Suppressor macrophage (primary cell): ENCODE results near the gene ASB18.
A peak's percentile ranks its signal among the peaks of the same experiment; 100 is the strongest.

Source experiments
- DNase-seq, 4 experiments: peaks; one replicate each; pipeline ENCODE4 v3.0.0-alpha.2; 2020 to 2022
- total RNA-seq, 17 experiments: gene quantifications; one replicate each; lab custom pipeline; 2026; ENCODE audit warnings: mixed read lengths in 6 of 17, inconsistent platforms in 3 of 17; lab: John Stamatoyannopoulos, UW

Gene ASB18
- 0 to 4.3 (median 0) reads per million in 17 experiments for total RNA-seq

GRCh38 chr2:236264256-236264655 is at the start of gene ASB18:
Gene ASB18, minus strand, starts transcription at chr2:236264406. Its CDS starts 61 bp downstream, at chr2:236264345.
- no peak for DNase-seq

- DNase-seq = no peak
Observed at GRCh38 chr2:236311286-236311685, 47.1 kb upstream of the ASB18 start.

GRCh38 chr2:236309669-236310029 is 45.4 kb upstream of the ASB18 start:
- peak in 3 of 4 experiments; percentile 15 to 22 (median 16) for DNase-seq

- DNase-seq = no peak
Observed at GRCh38 chr2:236308855-236309668, 44.9 kb upstream of the ASB18 start.

GRCh38 chr2:236307641-236308040 is 43.4 kb upstream of the ASB18 start:
- no peak for DNase-seq

GRCh38 chr2:236306825-236307540 is 42.8 kb upstream of the ASB18 start:
- no peak for DNase-seq

GRCh38 chr2:236305964-236306605 is 41.9 kb upstream of the ASB18 start:
- DNase-seq = no peak

GRCh38 chr2:236305531-236305930 is 41.3 kb upstream of the ASB18 start:
- DNase-seq = no peak

- DNase-seq = no peak
Observed at GRCh38 chr2:236303935-236304334, 39.7 kb upstream of the ASB18 start.

- no peak for DNase-seq
Observed at GRCh38 chr2:236302555-236302954, 38.3 kb upstream of the ASB18 start.

GRCh38 chr2:236298924-236299475 is 34.8 kb upstream of the ASB18 start:
- DNase-seq = no peak

GRCh38 chr2:236295481-236295880 is 31.3 kb upstream of the ASB18 start:
- no peak for DNase-seq

GRCh38 chr2:236294647-236295046 is 30.4 kb upstream of the ASB18 start:
- DNase-seq = no peak

- no peak for DNase-seq
Observed at GRCh38 chr2:236293241-236293810, 29.1 kb upstream of the ASB18 start.

GRCh38 chr2:236291911-236292310 is 27.7 kb upstream of the ASB18 start:
- no peak for DNase-seq

GRCh38 chr2:236291476-236291875 is 27.3 kb upstream of the ASB18 start:
- DNase-seq = no peak

- no peak for DNase-seq
Observed at GRCh38 chr2:236290742-236291425, 26.7 kb upstream of the ASB18 start.

GRCh38 chr2:236289766-236290462 is 25.7 kb upstream of the ASB18 start:
- DNase-seq = no peak

GRCh38 chr2:236288373-236288772 is 24.2 kb upstream of the ASB18 start:
- DNase-seq = peak in 2 of 4 experiments; percentile 6 to 11

- no peak for DNase-seq
Observed at GRCh38 chr2:236287656-236288055, 23.4 kb upstream of the ASB18 start.

- no peak for DNase-seq
Observed at GRCh38 chr2:236286873-236287545, 22.8 kb upstream of the ASB18 start.
